Retinal pigment epithelial cell (primary cell): ENCODE results near the gene CRACR2A.
A peak's percentile ranks its signal among the peaks of the same experiment; 100 is the strongest.

Experiments used
- DNase-seq: peaks from one replicate; pipeline ENCODE4 v3.0.0-alpha.2; 2010; ENCODE audit warnings: low read depth
- H3K4me3 ChIP-seq: 2 replicates; pipeline ENCODE4 v1.5.1; 2011; ENCODE audit warnings: mild to moderate bottlenecking, low read length, control low read depth, moderate library complexity
- TF ChIP-seq, protein P1 (sequence below): conservative IDR thresholded peaks from 2 replicates; pipeline ENCODE4 v1.5.1; 2011; ENCODE audit warnings: low read depth, low read length, control low read depth, inconsistent platforms

Gene CRACR2A

DNA sequence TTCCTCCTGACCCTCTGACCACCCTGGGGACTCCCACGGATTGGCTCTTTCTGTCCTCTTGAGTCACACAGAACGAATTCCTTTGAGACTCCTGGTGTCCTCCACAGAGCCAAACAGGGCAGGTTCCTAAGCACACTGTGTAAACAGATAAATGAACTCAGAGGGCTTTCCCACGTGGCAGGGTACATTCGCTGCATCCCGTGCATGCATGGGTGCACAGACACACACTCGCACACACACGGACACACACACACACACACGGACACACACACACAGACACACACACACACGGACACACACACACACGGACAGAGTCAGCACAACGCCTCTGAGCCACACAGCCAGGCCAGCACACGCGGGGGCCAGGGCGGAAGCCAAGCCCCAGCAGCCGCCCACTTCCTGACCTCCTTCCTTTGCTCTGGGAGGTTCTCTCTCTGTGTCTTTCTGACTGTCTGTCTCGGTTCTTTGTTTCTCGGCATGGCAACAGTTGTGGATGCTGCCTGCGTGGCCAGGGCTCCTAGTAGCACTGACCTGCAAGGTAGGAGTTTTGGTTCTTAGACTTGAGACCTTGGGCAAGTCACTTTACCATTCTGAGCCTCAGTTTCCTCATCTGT lies 706 bp downstream of the CRACR2A start:
- no peak for DNase-seq
- TF ChIP-seq, protein P1, sequence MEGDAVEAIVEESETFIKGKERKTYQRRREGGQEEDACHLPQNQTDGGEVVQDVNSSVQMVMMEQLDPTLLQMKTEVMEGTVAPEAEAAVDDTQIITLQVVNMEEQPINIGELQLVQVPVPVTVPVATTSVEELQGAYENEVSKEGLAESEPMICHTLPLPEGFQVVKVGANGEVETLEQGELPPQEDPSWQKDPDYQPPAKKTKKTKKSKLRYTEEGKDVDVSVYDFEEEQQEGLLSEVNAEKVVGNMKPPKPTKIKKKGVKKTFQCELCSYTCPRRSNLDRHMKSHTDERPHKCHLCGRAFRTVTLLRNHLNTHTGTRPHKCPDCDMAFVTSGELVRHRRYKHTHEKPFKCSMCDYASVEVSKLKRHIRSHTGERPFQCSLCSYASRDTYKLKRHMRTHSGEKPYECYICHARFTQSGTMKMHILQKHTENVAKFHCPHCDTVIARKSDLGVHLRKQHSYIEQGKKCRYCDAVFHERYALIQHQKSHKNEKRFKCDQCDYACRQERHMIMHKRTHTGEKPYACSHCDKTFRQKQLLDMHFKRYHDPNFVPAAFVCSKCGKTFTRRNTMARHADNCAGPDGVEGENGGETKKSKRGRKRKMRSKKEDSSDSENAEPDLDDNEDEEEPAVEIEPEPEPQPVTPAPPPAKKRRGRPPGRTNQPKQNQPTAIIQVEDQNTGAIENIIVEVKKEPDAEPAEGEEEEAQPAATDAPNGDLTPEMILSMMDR, result no peak
- H3K4me3 ChIP-seq, result peak overlapping the region; percentile 40

DNA sequence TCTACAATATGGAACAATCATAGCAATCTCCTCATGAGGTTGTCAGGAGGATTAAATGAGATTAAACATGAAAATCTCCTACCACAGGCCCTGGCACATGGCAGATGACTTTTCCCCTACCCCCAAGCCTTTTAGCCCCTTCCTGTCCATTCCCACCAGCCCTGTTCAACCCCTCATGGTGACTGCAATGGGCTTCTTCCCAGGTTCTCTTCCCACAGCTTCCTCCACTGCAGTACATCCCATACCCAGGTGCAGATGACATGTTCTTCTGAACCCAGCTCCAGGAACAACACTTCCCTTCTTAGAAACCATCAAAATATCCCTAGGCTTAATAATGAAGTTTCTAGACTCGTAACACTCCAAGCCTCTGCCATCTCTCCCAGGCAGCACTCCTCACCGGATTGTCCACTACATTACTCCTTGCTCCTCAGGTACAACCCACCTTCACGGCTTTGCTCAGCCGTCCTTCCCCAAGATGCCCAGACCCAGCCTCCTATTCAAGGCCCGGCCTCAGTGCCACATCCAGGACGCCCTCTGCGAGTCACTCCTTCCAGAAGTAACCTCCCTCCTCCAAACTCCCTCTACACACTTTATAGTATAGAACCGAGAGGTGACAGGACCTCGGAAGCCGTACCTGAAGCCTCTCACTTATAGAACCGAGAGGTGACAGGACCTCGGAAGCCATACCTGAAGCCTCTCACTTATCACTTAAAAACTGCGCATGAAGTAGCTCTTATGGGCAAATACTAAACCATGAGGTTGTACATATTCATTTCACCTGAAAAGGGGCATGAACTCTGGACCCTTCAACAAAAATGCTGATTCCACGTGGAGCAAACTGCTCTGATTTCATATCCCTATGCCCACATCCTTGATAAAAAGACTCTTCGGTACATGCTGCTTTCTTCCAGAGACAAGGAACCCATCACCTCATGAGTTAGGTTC lies 1.5 kb downstream of the CRACR2A start:
- TF ChIP-seq, protein P1, result no peak
- no peak for DNase-seq
- H3K4me3 ChIP-seq, result no peak overlapping the region

DNA sequence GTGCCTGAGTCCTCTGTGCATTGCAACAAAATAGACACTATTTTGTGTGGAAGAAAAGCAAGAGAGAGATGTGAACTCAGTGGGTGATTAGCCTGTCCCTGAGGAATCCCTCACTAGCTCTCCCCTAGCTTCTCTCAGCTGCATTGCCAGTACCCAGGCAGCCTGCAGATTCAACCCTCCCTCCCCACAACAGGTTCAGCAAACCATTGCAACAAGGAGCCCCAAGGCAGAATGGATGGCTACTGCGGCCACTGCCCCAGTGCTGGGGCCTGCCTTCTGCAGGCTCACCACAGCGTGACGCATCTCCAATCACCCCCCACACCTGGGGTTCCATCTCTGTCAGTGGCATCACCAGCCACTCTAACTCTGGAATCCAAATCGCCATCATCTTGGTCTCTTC lies 2.3 kb downstream of the CRACR2A start:
- no peak for DNase-seq
- TF ChIP-seq, protein P1, result no peak
- H3K4me3 ChIP-seq, result no peak overlapping the region

DNA sequence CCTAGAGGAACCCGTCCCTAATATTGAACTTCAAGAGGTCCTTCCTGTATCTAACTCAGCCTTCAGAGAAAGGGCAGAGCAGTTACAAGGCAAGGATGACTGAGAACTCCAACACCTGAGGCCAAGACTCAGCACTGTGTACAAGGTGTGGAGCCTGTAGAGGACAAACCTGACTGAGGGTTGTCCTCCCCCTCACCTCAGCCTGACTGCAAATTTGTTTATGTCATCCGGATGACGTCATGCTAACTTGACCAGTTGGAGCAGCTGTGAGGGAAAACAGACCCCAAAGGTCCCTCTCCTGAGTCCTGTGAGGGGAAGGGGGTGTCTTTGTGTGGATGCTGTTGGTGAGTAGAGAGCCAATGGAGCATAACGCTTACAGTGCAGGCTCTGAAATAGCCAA lies 4.3 kb downstream of the CRACR2A start:
- no peak overlapping the region for H3K4me3 ChIP-seq
- TF ChIP-seq, protein P1, result no peak
- DNase-seq, result no peak

DNA sequence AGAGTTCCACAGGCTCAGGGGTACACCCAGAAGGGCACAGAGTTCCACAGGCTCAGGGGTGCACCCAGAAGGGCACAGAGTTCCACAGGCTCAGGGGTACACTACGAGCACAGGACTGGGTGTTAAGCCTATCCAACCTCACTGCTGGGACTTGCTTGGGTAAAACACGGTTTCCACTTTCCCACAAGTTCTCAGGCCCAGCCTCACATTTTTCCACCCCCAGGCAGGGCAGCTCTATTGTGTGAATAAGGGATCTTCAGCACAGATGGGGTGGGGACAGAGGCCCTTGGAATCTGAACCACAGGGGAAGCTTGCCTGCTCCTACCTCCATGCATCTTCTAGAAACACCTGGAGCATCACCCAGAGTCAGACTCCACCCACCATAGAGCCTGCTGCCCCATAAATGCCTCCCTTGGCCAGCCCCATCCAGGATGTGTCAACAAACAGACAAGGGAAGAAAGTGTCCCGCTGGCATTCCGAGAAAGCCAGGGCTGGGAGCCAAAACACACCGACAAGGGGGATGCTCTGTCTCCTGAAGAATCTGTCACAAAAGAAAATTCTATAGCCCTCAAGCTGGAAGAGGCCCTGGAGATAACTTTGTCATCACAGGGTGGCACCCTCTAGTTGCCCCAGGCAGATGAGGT lies 4.8 kb downstream of the CRACR2A start:
- TF ChIP-seq, protein P1, result no peak
- DNase-seq, result no peak
- no peak overlapping the region for H3K4me3 ChIP-seq

DNA sequence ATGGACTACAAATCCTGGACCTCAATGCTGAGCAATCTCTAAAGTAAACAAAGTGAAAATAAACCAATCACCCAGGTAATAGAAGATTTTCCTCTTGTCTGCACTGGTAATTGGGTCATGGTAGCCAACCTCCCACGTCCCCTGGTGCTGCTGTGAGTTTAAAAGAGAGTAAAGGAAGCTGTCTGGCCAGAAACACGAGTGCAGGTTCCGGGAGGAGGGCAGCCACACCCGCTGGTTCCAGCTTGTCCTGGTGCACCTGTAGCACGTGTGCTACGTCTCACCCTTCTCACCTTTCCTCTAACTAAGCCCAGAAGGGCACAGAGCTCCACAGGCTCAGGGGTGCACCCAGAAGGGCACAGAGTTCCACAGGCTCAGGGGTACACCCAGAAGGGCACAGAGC lies 5.4 kb downstream of the CRACR2A start:
- TF ChIP-seq, protein P1, result no peak
- H3K4me3 ChIP-seq, result no peak overlapping the region
- DNase-seq, result no peak
